ENCODE results near the gene NPLOC4.

NPLOC4 gene

DNA sequence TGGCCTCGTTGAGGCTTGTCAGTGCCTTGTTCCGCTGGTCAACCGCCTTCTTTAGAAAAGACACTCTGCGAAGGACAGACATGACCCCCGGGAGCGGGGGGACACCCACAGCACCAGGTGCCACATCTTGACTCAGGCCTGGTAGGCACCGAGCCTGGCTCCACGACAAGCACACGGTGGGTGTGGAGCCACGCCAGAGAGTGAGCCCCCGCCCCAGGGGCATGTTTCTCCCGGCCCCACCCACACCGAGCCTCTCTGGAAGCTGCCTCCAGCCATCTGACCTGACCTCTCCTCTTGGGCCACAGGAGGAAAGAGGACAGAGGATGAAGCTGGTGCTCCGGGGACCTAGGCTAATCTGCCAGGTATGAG, 89.3 kb downstream of the NPLOC4 start:
- DNase-seq, result no peak

DNA sequence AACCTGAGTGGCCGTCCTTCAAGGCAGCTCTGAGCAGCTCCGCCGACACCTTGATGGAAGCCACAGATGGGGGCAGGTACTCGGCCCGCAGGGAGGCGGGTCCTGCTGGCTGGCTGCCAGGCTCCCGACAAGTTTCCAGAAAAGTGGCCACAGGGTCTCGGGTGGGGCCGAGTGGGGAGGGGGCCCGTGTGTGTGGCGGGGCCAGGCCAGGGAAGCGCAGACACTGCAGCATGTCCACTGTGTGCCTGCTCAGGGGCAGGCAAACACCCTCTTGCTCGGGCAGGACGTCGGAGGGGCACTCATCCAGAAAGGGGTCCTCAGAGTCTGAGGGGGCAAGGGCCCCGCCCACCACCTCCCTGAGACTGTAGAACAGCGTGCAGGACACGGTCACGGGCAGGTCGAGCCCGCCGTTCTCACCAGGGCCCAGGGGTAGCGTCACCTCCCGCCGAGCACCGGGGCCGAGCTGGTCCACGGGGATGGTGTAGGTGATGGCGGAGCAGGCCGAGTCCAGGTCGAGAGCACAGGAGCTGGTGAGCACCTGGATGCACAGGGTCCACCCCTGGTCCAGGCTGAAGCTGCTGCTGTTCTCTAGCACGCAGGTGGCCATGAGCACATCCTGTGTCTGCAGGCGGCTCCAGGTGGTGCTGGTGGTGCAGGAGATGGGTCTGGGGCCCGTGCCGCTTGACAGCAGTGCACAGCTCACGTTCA, 89.9 kb downstream of the NPLOC4 start:
- no peak for DNase-seq

DNA sequence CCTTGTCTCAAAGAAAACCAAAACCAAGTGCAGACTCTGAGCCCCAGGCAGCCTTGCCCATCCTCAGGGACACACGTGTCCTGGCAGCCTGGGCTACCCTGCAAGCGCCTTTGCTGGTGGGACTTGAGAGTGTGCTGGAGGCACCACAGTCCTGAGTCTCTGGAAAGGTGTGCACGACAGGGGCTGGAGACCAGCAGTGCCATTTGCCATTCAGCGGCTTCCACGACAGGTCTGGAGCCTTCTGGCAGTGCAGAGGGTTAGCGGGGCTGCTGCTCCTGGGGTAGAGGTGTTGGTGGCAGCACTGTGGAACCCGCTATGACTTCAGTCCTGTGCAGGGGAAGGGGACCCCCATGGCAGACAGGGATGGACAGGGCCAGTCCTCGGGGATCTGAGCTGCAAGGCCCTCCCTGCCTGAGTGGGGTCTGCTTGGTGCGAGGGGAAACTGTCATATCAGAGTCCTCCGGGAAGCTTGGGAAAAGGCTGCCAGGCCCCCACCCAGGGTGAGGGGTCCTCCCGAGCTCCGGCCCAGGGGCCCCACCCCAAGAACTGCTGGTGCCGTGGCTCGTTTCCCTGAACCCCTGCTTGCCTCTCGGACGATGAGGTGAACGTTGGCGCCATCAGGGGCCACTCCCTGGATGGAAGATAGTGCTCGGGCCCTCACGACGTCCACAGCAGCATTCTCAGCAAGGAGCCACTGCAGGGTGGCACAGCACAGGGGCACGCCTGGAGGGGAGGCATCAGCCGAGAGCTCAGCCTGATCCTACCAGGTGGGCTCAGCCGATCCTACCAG, 91.6 kb downstream of the NPLOC4 start:
- DNase-seq, result no peak

DNA sequence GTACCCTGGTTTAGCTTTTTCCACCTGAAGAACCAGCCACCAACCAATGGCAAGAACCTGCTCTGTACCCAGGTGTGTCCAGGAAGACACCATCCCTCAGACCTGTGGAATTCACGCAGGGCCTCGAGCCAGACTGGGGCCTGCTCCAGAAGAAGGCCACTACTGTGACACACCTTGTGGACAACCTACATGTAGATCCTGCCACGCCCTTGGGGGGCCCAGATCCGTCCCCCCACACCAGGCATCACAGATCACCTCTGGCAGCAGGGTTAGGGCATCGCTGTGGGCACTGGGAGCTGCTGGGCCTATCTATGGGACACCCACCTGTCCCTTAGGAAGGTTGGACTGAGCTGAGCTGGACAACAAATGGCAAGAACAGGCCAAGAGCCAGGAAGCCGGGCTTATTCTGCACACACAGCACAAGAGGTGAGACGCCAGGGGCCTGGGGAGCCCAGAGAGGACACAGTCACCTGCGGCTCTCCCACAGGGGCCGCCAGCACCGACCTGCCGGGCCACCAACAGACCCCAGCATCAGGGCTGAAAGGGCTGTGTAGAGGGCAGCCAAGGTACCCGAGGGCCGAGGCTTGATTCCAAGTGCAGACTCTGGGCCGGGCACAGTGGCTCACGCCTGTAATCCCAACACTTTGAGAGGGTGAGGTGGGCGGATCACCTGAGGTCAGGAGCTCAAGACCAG, 92.5 kb downstream of the NPLOC4 start:
- no peak for DNase-seq

DNA sequence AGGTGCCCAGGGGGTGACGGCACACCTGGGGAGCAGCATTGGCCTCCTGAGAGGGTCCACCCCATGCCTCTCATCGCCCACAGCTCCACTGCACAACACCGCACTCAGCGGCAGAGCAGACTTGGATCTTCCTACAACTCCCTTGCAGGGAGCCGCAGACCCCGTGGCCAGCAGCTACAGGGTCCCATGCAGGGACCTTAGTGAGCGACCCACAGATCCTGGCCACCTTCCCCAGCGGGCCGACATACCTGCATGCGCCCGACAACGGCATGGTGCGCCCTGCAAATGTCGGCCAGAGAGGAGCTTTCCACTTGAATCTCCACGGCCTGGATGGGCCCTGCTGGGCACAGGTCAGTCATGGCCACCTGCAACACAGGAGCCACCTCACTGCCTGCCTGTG, 93.2 kb downstream of the NPLOC4 start:
- no peak for DNase-seq

DNA sequence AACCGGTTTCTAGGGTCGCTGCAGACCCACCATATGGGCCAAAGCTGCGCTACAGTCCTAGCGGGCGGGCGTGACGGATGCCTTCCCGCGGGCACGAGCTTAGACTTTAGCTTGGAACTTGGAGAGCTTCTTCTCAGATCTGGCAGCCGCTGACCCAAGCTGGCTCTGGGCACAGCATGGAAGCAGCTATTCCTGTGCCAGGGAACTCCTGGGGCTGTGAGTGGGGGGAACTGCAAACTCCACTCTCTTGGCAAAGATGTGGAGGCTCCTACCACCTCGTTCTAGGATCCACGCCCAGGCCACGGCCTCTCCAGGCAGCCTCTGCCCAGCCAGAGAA, 93.6 kb downstream of the NPLOC4 start:
- no peak for DNase-seq

DNA sequence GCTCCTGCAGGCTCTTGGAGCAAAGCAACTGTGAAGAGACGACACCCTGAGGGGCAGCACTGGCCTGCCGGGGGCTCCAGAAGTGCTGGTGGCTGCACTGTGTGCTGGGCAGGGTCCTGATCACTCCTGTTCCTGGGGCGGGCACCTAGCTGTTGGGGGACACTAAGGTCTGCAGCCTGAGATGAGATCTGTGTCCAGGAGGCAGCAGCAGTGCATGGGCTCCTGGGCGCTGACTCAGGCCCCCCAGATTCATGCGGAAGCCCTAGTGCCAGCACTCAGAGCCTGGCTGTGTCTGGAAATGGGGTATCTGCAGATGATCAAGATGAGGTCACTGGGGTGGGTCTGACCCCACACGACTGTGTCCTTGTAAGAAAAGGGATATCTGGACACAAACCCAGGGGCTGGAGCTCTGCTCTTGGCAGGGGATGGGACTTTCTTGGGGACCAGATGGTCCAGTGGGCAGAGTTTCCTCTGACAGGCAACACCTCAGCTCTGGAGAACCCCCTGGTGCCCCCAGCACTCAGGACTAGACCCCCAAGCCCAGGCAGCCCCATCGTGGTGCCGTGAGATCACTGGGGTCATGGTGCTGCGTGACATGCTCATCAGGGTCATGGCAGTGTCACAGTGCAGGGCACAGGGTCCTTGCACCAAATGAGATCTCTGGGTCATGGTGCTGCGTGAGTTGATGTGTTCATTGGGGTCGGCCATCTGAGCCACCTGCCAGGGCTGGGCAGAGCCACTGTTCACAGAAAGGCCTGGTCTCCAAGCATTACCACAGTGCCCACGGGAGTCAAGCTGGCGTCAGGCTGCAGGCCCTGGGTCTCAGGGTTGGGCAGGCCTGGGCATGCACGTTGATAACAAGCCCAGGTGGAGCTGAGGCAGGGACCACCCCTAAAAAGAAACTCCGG, 94.2 kb downstream of the NPLOC4 start:
- DNase-seq, result no peak

DNA sequence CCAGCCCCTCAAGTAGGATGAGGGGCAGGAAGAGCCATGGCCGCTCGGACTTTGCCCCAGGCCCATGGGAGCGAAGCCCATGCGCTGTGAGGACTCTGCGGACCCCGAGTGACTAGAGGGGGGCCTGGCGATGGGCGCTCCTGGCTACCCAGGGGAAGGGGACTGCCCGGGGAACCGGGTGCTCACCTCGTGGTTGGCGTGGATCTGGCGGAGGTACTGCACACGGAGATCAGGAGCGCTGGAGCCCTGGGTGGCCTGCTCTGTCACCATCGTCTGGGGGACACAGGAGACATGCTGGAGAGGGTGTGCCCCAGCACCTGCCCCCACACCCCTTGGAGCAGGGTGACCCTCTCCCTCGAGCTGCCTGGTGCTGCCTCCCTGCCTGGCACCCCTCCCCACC, 95.8 kb downstream of the NPLOC4 start:
- no peak for DNase-seq

DNA sequence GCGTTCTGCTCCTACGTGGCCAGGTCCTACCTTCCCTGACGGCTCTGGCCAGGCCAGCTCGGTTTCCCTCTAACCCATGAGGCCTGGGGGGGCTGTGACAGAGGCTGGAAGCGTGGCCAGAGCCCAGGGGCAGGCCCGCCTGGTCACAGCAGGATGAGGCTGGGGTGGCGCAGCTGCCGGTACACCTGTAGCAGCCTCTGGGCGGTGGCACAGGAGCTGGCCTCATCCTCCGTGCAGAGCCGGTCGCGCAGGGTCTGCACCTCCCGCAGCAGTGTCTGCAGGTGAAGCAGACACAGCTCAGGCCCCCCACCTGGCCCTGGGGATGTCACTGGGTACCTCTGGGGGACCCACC, 96.3 kb downstream of the NPLOC4 start:
- no peak for DNase-seq

DNA sequence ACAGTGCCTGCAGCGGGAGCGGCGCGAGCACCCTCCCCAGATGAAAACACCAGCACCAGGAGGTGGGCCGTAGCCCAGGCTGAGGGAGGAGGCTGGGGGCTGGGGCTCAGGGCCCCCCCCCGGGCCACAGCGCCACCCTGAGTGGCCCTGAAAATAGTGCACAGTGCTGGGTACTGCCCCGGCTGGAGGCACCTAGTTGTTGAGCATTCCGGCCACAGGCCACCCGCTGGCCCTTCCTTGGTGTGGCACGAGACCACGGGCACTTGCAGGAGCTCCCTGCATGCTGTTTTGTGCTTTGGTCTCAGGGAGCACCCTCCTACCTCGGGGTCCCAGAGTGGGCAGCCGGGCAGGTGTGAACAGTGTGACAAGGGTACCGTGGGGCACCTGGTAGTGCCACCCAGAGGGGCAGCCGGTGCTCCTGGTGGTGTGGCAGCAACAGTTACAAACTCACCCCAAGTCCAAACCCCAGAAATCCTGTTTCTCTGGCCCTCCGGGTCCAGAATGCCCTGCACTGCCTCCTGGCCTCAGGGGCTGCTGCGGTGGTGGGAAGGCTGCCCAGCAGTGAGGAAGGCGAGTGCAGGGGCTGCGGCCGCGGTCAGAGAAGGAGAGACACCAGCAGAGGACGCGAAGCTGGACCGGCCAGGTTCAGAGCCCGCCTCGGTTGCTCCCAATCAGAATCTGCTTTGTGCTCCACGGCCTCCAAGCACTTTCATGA, 96.8 kb downstream of the NPLOC4 start:
- no peak for DNase-seq

DNA sequence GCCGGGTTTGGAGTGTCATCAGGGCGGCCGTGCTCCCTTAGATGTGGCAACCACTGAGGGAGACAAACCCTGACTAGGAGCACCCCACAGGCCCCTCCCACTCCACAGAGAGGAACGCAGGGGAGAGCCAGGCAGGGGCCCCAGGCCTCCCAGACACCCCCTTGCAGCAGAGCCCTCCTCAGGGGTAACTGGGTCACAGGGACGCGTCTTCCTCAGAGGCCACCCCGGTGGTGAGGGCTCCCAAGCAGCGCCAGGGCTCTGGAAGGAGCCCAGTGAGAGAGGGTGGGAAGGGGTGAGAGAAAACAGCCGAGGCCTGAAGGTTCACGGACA, 97.4 kb downstream of the NPLOC4 start:
- no peak for DNase-seq

DNA sequence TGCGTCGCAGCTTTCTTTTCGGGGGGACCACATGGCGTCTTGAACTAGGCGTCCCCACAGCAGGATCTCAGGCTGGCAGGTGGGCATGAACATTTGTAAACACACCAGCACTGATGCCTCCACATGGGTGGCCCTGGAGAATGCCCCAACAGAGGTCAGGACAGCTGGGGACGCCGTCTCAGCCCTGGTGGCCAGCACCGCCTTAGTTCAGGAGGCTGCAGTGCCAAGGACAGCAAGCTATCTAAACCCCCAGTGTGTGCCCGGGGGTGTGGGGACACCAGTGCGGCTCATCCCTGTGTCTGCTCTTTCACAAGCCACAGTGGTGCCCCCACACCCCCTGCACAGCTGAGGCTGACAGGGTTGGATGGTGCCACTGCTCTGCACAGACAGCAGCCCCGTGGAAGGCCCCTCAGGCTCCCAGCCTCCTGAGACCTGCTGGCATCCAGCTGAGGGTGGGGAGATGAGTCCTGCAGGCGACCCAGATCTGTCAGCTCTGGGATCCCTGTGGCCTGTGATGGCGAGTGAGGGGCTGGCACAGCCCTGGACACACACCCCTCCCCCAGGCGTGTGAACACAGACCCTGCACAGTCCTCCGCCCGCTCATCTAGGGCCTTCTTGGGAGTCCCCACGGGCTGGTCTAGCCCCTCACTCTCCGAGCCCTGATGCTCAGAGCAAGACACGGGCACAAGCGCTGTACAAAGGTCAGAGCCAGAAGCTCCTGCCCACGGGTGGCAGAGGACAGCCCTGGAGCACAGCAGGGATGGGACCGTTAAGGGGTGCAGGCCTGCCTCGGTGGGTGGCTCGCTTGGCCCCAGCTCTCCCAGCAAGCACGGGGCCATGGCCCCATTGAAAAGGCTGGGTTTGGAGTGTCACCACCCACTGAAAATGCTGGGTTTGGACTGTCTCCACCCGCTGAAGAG, 98.0 kb downstream of the NPLOC4 start:
- no peak for DNase-seq

DNA sequence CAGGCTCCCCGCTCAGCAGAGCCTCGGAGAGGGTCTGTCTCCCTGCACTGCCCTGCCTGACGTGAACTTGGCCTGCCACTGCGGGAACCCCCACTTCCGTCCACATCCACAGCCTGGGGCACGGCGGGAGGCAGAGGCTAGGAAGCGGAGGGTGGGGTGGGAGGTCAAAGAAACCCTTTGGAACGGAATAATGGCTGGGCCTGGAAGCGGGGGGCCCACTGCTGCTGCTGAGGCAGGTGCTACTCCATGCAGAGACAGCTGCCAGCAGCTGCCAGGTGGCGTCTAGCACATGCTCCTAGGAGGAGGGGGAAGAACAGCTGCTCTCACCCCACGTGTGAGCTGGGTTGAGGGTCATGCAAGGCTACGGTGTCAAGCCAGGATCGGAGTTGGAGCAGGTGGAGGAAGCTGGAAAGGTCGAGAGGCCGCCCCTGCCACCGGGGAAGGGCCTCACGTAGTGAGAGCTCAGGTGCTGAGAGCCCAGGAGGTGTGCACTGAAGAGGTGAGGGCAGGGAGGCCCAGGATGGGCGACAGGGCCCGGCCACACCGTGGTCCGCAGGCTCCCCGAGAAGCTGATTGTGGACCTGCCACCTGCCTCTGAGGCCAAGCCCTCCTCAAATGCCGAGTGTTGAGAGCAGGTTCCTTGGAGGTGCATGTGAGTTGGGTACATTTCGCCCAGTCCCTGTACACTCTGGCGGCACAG, 98.9 kb downstream of the NPLOC4 start:
- no peak for DNase-seq

DNA sequence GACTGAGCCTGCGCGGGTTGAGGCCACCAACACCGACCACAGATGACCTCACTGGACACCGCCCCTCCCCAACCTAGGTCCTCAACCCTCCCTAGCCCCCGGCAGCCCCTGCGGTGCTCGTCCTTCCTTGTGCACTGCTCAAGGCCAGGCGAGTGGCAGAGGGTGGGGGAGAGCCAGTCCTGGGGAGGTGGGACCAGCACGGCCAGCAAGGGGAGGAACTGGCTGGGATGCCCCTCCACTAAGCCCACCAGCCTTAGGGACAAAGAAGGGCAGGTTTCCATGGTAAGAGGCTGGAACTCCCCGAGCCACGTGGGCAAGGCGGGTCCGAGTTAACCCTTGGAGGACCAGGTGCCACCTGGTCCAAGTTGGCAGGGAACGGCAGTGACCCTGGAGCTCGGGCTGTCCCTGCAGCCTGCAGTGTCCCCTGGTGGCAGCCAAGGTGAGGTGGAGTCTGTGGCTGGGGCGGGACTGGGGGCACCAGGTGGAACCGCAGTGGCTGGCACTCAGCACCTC, 99.5 kb downstream of the NPLOC4 start:
- peak; percentile 72 for DNase-seq

DNA sequence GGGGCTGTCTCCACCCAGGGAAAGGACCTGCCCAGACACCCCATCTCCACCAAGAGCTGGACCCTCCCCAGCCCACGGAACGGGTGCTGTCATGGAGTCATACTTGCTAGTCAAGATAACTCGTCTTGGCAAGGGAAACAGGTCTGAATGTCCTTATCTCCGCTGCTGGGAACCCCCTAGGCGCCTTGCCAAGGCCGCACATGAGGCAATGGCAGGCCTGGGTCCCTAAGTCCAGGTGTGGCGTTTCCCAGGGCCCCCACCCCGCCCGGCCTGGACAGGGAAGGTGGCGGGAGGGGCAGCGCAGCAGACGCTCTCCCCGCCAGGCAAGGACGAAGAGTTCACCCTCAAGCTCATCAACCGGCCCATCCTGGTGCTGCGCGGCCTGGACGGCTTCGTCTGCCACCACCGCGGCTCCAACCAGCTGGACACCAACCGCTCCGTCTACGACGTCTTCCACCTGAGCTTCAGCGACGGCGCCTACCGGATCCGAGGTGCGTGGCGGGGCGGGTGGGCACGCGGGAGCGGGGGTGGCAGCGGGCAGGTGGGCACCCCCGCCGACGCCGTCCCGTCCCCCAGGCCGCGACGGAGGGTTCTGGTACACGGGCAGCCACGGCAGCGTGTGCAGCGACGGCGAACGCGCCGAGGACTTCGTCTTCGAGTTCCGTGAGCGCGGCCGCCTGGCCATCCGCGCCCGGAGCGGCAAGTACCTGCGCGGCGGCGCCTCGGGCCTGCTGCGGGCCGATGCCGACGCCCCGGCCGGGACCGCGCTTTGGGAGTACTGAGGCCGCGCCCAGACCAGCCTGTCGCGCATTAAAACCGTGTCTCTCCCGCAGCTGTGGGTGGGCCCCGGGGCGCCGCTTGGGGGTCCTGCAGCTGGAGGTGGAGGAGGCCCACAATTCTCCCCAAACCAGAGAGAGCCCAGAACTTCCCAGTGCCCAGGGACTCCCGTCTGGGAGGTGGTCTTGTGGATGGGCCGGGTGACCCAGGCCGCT, 100.3 kb downstream of the NPLOC4 start:
- no peak for DNase-seq

DNA sequence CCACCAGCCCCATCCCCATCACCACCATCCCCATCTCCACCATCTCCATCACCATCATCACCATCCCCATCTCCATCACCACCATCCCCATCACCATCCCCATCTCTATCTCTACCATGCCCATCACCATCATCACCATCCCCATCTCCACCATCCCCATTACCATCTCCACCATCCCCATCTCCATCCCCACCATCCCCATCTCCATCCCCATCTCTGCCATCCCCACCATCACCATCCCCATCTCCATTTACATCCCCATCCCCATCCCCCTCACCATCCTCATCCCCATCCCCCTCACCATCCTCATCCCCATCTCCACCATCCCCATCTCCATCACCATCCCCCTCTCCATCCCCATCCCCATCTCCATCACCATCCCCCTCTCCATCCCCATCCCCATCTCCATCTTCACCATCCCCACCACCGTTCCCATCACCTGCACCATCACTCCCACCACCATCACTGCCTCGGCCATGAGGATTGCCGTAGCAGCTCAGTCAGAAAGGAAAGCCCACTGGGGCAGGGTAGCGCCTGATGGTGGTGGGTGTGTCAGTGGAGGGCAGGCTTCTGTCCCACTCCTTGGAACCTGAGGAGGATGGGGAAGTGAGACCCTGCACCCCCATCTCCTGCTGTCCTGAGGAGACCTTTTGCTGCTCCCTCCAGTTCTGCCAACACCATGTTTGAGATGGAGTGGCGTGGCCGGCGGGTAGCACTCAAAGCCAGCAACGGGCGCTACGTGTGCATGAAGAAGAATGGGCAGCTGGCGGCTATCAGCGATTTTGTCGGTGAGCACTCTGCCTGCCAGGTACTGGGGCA, 101.2 kb downstream of the NPLOC4 start:
- DNase-seq, result no peak

DNA sequence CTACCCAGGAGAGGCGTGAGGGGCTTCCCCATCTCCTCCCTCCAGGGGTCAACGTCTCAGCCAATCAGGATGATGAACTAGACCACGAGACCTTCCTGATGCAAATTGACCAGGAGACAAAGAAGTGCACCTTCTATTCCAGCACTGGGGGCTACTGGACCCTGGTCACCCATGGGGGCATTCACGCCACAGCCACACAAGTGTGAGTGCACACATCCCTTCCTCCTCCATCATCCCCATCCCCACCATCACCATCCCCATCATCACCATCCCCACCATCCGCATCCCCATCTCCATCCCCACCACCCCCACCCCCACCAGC, 101.9 kb downstream of the NPLOC4 start:
- no peak for DNase-seq
